HCT116 (cell line): Measurements from ENCODE around the gene TBC1D25. TPM values are rescaled to one million over a fixed set of nuclear protein-coding genes. Genes with fewer than 3 reads are reported as not detected.

Source experiments
- ATAC-seq: fragments of 200-7000 bp; cut with Tn5 transposase; 2 replicates; pipeline ENCODE4 v1.9.1; 2020; ENCODE audit warnings: mild to moderate bottlenecking, moderate library complexity
- BruUV-seq: library from RNA; stranded (reverse); fragments of 400-500 nt; replicated peaks from 2 replicates; lab custom pipeline; 2021; lab: Mats Ljungman, UMichigan
- CTCF ChIA-PET: fragments of 300-600 bp; sonication (Branson Sonifier 250); formaldehyde crosslinking; loops from one replicate; lab custom pipeline; 2021; ENCODE audit warnings: antibody characterized with exemption; lab: Charles Lee
- POLR2A ChIA-PET: fragments of 300-600, 350-600 bp; sonication (Branson Sonifier 250); formaldehyde crosslinking; loops from one replicate; lab custom pipeline; 2021; ENCODE audit warnings: antibody characterized with exemption; lab: Charles Lee
- RAD21 ChIA-PET, 2 experiments: fragments of 300-600 bp; sonication (Branson Sonifier 250); formaldehyde crosslinking; loops; one replicate each; lab custom pipeline; 2023; ENCODE audit warnings: low total read pairs in 2 of 2; ENCODE audit not compliant: uncharacterized antibody in 2 of 2, unreplicated experiment in 2 of 2, low non-redundant PET in 1 of 2; lab: Charles Lee
- DNase-seq: peaks from one replicate; pipeline ENCODE4 v3.0.0-alpha.2; 2010; ENCODE audit warnings: low read depth, low spot score
- H2AFZ ChIP-seq: fragments of 200-600 bp; shearing (Covaris generic), sonication (generic); 2 replicates; pipeline ENCODE4 v1.6.1; 2017; ENCODE audit warnings: low read depth, mixed run types, mixed read lengths, antibody characterized with exemption, low read length; ENCODE audit not compliant: poor library complexity, severe bottlenecking
- H3K27ac ChIP-seq: 2 replicates; pipeline ENCODE4 v1.5.1; 2012; ENCODE audit warnings: low read depth, low read length
- H3K27me3 ChIP-seq: fragments of 200-600 bp; sonication (generic); 2 replicates; pipeline ENCODE4 v1.6.1; 2016; ENCODE audit warnings: mixed run types, low read length, mixed read lengths; ENCODE audit not compliant: insufficient read depth
- H3K36me3 ChIP-seq, 2 experiments: fragments of 200-500 bp in 1 of 2; fragments of 200-600 bp in 1 of 2; sonication (Bioruptor generic) in 1 of 2; sonication (generic) in 1 of 2; 2 replicates each; pipeline versions ENCODE4 v1.5.1 to v1.6.1; 2014 to 2016; ENCODE audit warnings: low read length in 2 of 2, inconsistent platforms in 1 of 2, mixed read lengths in 1 of 2, mixed run types in 1 of 2; ENCODE audit not compliant: insufficient read depth in 2 of 2, control insufficient read depth in 1 of 2
- H3K4me1 ChIP-seq, 2 experiments: fragments of 200-600 bp in 1 of 2; sonication (generic) in 1 of 2; 2 replicates each; pipeline versions ENCODE4 v1.5.1 to v1.6.1; 2012 to 2017; ENCODE audit warnings: low read length in 2 of 2, inconsistent platforms in 1 of 2, mild to moderate bottlenecking in 1 of 2, mixed read lengths in 1 of 2, mixed run types in 1 of 2, moderate library complexity in 1 of 2; ENCODE audit not compliant: insufficient read depth in 2 of 2, control insufficient read depth in 1 of 2
- H3K4me2 ChIP-seq: fragments of 200-600 bp; sonication (generic); 2 replicates; pipeline ENCODE4 v1.6.1; 2017; ENCODE audit warnings: mixed run types, low read length, mixed read lengths
- H3K4me3 ChIP-seq, 2 experiments: fragments of 200-600 bp in 1 of 2; sonication (generic) in 1 of 2; replicated peaks in 1 of 2; 2 replicates each; pipeline ENCODE4 v1.5.1; 2011 to 2016; ENCODE audit warnings: low read length in 2 of 2, control low read depth in 1 of 2, low read depth in 1 of 2, mild to moderate bottlenecking in 1 of 2, mixed read lengths in 1 of 2, mixed run types in 1 of 2
- H3K79me2 ChIP-seq: fragments of 200-600 bp; sonication (generic); 2 replicates; pipeline ENCODE4 v1.6.1; 2017; ENCODE audit warnings: mild to moderate bottlenecking, mixed run types, low read length, moderate library complexity, mixed read lengths; ENCODE audit not compliant: insufficient read depth
- H3K9ac ChIP-seq: fragments of 200-600 bp; sonication (generic); 2 replicates; pipeline ENCODE4 v1.6.1; 2016; ENCODE audit warnings: low read length, mixed read lengths
- H3K9me2 ChIP-seq: fragments of 200-600 bp; sonication (generic), shearing (Covaris generic); 2 replicates; pipeline ENCODE4 v1.6.1; 2017; ENCODE audit warnings: mixed run types, mild to moderate bottlenecking, moderate library complexity; ENCODE audit not compliant: insufficient read depth
- H3K9me3 ChIP-seq, 2 experiments: fragments of 200-500 bp in 1 of 2; fragments of 200-600 bp in 1 of 2; sonication (Bioruptor generic) in 1 of 2; sonication (generic) in 1 of 2; 2 replicates each; pipeline ENCODE4 v1.6.1; 2014 to 2017; ENCODE audit warnings: low read length in 2 of 2, mixed read lengths in 2 of 2, inconsistent platforms in 1 of 2, low read depth in 1 of 2, mild to moderate bottlenecking in 1 of 2, mixed run types in 1 of 2, moderate library complexity in 1 of 2; ENCODE audit not compliant: control insufficient read depth in 1 of 2, insufficient read depth in 1 of 2
- H4K20me1 ChIP-seq: fragments of 200-600 bp; sonication (generic), shearing (Covaris generic); 2 replicates; pipeline ENCODE4 v1.6.1; 2017; ENCODE audit warnings: mixed run types, mild to moderate bottlenecking, moderate library complexity; ENCODE audit not compliant: insufficient read depth
- ELF1 ChIP-seq: IDR thresholded peaks from 2 replicates; pipeline ENCODE4 v1.6.1; 2012; ENCODE audit warnings: low read depth, borderline replicate concordance
- EZH2phosphoT487 ChIP-seq: fragments of 200-600 bp; IDR thresholded peaks from 2 replicates; pipeline ENCODE4 v1.6.1; 2018; ENCODE audit warnings: antibody characterized with exemption, borderline replicate concordance
- FOSL1 ChIP-seq: IDR thresholded peaks from 2 replicates; pipeline ENCODE4 v1.6.1; 2012; ENCODE audit warnings: low read depth
- JUND ChIP-seq: IDR thresholded peaks from 2 replicates; pipeline ENCODE4 v1.6.1; 2012
- SRF ChIP-seq: IDR thresholded peaks from 2 replicates; pipeline ENCODE4 v1.6.1; 2012; ENCODE audit warnings: low read depth
- TCF7L2 ChIP-seq: IDR thresholded peaks from 2 replicates; pipeline ENCODE4 v1.7.0; 2011; ENCODE audit warnings: borderline replicate concordance, inconsistent platforms; ENCODE audit not compliant: insufficient read depth, insufficient read length; ENCODE audit errors: extremely low read depth
- YY1 ChIP-seq: IDR thresholded peaks from 2 replicates; pipeline ENCODE4 v1.6.1; 2011; ENCODE audit warnings: low read length, low read depth, moderate library complexity, mild to moderate bottlenecking; ENCODE audit not compliant: insufficient replicate concordance; ENCODE audit errors: extremely low read depth
- ZFX ChIP-seq: fragments of 450-650 bp; IDR thresholded peaks from 2 replicates; pipeline ENCODE4 v1.6.1; 2017
- intact Hi-C: fragments of 100-400 bp; cut with micrococcal nuclease; formaldehyde crosslinking; loops from 2 replicates; pipeline ENCODE4 v1.10.0; 2022
- total RNA-seq: library from RNA; stranded (reverse); gene quantifications from one replicate; pipeline ENCODE4 v1.2.1, GENCODE V29; 2021; ENCODE audit not compliant: unreplicated experiment
- TF ChIP-seq, protein P1 (sequence below): IDR thresholded peaks from 2 replicates; pipeline ENCODE4 v1.6.1; 2011; ENCODE audit warnings: mild to moderate bottlenecking, low read length, moderate library complexity; ENCODE audit not compliant: insufficient replicate concordance; ENCODE audit errors: extremely low read depth
- TF ChIP-seq, protein P2 (sequence below): IDR thresholded peaks from 2 replicates; pipeline ENCODE4 v1.6.1; 2012

TBC1D25 gene
- total RNA-seq, 1 experiment from 2014 or later: 10.5 TPM

DNA sequence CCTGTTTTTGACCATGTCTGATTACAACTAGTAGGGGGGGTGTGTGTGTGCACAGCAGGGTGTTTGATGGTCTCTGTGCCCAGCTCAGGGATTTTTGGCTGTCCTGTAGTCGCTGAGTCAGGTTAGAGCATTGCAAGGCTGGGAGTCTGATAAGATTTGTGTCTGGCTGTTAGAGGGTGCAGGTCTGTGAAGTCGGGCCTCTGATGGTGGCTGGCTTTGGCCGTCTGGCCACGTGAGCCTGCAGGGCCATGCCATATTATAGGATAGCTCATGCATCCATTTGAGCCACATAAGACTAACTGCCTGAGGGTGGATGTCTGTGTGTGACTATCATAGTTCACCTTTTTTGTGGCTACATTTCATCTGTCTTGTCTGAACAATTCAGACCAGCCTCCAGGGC, 25.8 kb upstream of the TBC1D25 start (continued):
- TF ChIP-seq, protein P1, sequence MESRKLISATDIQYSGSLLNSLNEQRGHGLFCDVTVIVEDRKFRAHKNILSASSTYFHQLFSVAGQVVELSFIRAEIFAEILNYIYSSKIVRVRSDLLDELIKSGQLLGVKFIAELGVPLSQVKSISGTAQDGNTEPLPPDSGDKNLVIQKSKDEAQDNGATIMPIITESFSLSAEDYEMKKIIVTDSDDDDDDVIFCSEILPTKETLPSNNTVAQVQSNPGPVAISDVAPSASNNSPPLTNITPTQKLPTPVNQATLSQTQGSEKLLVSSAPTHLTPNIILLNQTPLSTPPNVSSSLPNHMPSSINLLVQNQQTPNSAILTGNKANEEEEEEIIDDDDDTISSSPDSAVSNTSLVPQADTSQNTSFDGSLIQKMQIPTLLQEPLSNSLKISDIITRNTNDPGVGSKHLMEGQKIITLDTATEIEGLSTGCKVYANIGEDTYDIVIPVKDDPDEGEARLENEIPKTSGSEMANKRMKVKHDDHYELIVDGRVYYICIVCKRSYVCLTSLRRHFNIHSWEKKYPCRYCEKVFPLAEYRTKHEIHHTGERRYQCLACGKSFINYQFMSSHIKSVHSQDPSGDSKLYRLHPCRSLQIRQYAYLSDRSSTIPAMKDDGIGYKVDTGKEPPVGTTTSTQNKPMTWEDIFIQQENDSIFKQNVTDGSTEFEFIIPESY: no peak
- TF ChIP-seq, all 23 proteins: peak for 0

DNA sequence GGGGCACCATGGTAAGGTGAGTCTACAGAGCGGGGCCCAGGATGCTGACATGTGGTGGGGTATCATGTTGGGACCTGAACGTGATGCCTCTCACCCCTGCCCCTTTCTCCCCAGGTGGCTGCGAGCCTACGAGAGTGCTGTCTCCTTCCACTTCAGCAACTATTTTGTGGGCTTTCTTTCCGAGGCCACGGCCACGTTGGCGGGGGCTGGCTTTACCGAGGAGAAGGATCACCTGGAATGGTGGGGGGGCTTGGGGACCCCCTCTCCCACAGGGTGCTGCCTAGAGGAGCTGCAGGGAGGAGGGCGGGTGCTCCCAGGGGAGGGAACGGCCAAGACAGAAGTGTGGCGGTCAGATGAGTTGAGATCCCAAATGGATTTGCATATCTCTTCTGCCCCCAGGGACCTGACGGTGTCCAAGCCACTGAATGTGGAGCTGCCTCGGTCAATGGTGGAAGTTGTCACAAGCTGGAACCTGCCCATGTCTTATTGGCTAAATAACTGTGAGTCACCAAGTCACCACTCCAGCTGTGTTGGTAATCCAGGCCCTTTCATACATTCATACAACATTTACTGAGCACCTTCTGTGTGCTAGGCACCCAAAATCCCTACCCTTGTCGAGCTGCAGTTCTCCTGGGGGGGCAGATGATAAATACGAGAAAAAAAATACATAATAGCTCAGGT, 25.2 kb upstream of the TBC1D25 start:
- no peak for TF ChIP-seq SRF
- TF ChIP-seq JUND: no peak
- TF ChIP-seq EZH2phosphoT487: no peak
- TF ChIP-seq, protein P2, sequence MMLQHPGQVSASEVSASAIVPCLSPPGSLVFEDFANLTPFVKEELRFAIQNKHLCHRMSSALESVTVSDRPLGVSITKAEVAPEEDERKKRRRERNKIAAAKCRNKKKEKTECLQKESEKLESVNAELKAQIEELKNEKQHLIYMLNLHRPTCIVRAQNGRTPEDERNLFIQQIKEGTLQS: no peak
- no peak for TF ChIP-seq FOSL1
- no peak for TF ChIP-seq TCF7L2
- no peak for TF ChIP-seq ELF1
- no peak for TF ChIP-seq YY1
- no peak for TF ChIP-seq ZFX
- CTCF ChIA-PET: no interaction called here
- H3K9me2 ChIP-seq: no peaks in the 10 kb centered on the region

More for the DNA sequence above, 25.2 kb upstream of the TBC1D25 start:
- Histone ChIP-seq H3K4me1 (peaks cover 6 to 8% of the 10 kb centered on the region in 2 experiments; a peak in 2 of 4 replicates), H3K36me3 (no peaks in the 10 kb centered on the region), H3K79me2 (no peaks in the 10 kb centered on the region), H3K27ac (no peak overlapping the region), H3K27me3 (no peaks in the 10 kb centered on the region), H3K9ac (no peak overlapping the region), H2AFZ (no peak overlapping the region), H3K9me3 (no peaks in the 10 kb centered on the region), H3K4me3 (no peak overlapping the region), H4K20me1 (no peaks in the 10 kb centered on the region), H3K4me2 (no peak overlapping the region)
- ChIA-PET RAD21 (no interaction called here), POLR2A (no interaction called here)
- intact Hi-C loops: no loop called here
- DNase-seq (no peak), ATAC-seq (no peak)
- BruUV-seq: no TSS peak
